GM18519 (cell line): Measurements from ENCODE around the gene HSD17B8.

Source experiments
- ATAC-seq: cut with Tn5 transposase; IDR thresholded peaks from one replicate; pipeline ENCODE4 v1.9.1; 2021; ENCODE audit warnings: mild to moderate bottlenecking, moderate library complexity; ENCODE audit not compliant: unreplicated experiment, low FRiP score

HSD17B8 gene

DNA sequence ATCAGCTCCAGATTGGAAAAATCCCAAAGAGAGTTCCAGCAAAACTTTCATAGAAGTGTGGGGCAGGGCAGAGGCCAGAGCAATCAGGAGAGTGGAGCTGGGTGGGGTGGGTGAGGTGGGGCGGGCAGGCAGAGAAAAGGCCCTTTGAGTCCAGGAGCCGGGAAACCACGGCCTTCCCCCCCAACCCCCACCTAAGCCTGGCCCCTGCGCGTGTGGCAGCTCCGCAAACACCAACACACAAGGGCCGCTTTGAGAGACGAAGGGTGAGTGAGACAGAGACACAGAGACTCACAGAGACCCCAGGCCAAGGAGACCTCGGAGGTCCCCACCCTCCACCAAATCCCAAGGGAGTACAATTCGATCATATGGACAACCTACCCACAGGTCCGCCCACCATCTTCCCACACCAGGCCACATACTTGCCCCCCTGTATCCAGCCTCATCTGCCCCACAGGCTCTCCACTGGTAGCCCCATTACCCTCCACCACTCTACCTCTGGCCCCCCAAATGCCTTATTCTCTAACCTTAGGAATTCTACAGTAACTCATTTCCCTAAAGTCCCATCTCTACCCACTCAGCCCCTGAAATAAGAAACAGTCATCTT lies 13.8 kb upstream of the HSD17B8 start:
- no peak for ATAC-seq

DNA sequence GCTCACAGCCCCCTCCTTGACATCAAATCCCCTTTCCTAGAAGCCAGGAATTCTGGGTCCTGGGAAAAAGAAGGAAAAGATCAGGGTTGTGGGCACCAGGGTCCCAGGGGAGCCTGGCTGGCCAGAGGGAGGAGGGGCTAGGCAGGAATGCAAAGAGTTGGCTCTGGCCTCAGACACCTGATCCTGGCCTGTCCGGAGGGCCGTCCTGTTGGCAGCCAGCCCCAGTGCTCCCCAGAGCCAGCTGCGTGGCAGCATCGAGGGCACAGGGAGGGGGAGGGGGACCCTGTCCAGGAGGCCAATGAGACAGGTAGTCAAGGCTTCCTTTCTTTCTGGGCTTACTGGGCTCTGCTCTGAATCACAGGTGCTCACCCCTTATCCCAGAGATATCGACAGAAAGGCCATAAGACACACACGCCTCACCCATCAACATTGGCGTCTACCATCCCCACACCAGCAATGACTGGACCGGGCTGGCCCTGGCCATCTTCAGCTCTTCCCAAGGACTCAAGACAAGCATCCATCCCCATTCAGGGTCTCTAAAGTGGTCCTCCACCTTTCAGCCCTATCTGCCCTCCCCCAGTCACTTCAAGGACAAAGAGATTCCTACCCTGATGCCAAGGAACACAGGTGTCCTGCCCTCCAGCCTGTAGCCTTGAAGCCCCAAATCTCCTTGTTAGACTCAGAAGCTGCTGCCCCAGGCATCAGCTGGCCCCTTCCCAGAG lies 12.9 kb upstream of the HSD17B8 start:
- ATAC-seq, result no peak

DNA sequence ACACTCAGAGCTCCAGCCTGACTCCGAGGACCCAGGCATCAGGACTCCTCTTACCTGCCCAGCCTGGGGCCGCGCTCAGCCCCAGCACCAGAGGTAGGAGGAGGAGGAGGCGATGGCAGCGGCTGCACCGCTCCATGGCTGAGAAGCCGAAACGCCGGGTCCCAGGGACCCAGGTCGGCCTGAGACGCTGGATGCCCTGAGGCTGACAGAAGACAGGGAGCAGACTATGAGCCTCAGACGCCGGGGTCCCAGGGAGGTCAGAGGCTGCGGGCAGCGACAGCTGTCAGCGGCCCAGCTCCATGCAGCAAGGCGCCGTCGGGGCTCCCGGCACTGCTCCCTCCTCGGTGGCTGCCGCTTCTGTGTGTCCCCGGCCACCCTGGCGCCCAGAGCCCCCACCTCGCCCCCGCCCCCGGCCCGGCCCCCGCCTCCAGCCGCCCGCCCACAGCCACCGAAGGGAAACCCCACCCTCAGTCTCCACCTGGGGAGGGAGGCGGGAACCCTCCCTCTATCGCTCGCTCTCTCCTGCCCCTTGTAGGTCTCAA lies 12.3 kb upstream of the HSD17B8 start, which contains the start of gene COL11A2:
TSS of gene COL11A2 (minus strand) at position 363 of the 542 bp plus-strand sequence. CDS start at position 136, 227 bp downstream.
- no peak for ATAC-seq

DNA sequence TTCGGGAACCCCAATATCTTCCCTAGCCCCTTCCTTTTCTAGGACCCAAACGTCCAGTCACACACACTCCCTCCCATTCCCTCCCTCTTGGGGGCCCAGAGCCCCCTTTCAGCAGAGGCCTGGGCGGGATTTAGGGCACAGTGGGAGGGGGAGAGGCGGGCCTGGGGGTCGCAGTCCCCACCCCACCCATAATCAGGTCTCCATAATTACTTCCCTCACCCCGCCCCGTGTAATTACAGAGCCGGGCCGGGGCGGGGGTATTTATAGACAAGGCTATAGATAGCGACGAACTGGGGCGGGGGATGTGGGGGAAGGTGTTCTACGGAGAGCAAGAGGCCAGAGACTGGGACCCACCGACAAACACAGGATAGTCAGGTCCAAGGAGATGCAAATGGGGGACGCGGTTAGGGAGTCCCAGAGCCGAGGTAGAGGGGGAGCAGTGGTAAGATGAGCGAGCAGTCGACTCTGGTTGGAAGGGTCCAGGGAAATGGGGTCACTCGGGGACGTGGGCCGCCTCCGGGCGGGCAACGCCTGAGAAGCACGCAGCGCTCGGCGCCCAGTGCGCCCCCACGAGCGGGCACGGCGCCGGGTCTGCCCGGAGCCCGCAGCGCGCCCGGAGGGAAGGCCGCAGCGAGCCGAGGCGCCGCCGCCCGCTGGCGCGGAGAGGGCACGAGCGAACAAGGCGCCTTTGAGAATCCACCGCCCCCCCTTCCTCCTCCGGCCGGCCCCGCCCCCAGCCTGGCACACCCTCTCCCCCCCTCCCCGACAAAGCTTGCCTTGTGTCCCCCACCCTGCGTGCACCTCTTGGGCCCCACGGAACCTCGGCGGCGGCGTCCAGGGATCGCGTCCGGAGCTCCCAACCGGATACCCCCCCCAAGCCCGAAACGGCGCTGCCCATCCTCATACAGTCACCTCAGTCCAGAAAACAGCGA lies 11.5 kb upstream of the HSD17B8 start:
- no peak for ATAC-seq

DNA sequence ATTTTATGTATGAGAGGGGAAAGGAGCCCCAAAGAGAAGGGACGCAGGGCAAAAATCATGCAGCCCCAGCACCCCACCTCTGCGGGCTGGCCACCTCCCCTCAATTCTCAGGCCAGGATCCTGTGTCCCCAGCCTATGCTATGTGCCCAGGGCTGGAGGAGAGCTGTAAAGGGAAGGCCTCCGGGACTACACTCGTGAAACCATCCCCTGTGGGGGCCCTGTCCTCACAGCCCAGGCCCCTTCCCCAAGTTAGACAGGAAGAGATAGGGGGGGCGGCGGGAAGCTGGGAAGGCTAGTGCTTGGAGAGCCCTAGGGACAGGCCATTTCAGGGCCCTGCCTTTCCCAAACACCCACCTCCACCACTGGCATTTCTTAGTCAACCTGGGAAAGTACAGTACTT lies 10.8 kb upstream of the HSD17B8 start:
- ATAC-seq, result no peak

DNA sequence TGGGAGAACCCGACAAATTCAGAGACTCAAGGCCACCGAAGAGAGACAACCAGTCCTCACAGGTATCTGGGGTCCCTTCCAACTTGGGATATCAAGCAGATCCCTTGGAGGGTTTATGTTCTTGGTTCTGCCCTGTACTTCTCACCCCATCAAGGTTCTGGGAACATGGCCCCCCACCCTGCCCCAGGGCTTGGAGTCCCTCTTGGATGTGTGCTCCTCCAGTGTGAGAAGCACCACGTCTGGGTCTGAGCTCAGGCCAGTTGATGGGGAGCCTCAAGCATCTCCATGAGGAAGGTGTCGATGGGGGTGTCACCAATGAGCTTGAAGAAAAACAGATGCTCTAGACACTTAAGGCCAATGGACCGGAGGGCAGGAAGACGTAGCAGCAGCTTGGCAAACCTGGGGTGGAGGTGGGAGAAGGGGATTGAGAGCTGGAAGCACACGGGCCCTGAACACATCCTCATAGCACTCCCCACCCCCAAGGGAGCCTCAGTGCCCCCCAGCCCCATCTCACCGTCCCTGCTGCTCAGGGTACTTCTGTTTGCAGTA lies 9.9 kb upstream of the HSD17B8 start:
- ATAC-seq, result no peak

DNA sequence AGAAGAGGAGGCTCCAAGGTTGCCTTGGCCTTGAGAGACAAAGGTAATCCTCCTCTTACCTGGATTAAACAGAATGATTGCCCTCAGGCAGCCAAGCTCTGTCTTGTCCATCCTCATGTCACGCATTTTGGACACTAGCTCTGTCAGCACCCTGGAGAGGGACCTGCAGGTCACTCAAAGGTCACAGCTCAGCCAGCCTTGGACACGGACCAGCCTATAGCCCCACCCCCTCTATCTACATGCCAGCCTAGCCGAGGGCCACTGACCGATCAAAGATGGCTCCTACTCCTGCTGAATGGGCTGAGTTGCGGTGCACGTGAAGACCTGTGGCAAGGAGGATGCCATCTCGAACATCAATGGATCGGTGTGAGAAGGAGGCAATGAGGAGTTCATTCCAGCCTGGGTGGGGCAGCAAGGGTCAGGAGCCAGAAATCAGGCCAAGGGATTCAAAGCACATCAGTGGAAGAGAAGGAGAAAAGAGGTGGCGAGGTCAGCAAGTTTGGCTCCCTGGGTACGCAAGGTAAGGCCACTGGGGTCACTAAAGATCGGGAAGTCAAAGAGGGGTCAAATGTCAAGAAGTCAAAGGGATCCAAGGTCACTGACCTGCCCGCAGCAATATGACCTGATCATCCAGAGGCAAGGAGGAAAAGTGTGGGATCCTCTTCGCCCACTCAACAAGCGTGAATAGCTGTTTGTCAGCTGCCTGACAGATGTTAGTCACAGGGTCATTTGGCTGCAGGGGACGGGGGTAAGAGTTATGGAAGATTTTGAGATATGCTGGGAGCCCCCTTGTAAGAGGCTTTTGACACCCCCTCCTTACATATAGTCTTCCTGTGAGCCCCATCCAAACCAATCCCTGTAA lies 8.9 kb upstream of the HSD17B8 start:
- ATAC-seq, result no peak

DNA sequence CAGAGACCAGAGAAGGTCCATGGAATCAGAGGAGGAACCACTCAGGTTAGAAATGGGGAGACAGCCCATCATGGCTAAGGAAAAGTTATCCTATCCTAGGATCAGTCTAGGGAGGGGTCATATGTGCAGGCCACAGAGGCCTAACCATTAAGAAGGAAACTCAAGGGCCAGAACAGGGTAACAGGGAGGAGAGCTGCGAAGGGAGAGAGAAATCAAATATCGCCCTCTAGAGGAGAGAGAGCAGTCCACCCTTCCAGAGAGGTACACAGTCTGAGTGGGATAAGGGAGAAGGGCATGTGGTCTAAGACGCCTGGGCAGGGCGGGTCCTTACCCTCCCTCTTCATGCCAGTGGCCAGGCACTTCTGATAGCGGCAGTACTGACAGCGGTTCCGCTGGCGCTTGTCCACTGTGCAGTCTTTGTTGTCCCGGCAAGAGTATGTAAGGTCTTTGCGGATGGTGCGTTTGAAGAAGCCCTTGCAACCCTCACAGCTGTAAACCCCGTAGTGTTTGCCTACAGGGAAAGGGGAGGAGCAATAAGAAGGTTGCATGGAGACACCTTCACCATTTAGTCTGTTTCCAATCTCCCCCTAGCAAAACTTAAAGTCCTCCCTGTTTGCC lies 6.9 kb upstream of the HSD17B8 start:
- no peak for ATAC-seq

DNA sequence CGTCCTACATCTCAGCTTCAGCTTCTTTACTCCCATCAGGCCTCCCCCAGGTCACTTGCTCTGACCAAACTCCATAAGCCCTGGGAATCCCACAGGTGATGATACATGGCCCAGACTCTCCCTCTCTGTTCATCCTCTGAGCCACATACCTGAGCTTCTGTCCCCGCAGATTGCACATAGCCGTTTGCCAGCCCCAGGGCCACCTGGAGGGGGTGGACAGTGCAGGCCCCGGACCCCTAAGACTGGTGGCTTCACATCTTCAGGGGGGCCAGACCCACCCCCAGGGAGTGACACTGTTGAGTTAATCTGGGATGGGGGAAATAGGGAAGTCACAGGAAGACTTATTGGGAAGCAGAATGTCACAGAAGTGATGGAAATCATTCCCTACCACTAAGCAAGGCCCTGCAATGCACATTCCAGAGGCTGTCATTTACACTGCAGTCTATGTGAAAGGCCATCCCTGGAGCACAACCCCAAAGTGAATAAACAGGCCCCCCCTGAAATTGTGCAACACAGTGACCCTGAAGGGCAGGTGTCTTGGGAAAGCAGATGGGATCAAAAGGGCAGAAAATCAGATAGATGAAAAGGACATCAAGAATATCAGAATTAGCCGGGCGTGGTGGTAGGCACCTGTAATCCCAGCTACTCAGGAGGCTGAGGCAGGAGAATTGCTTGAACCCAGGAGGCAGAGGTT lies 6.1 kb upstream of the HSD17B8 start:
- ATAC-seq, result no peak

DNA sequence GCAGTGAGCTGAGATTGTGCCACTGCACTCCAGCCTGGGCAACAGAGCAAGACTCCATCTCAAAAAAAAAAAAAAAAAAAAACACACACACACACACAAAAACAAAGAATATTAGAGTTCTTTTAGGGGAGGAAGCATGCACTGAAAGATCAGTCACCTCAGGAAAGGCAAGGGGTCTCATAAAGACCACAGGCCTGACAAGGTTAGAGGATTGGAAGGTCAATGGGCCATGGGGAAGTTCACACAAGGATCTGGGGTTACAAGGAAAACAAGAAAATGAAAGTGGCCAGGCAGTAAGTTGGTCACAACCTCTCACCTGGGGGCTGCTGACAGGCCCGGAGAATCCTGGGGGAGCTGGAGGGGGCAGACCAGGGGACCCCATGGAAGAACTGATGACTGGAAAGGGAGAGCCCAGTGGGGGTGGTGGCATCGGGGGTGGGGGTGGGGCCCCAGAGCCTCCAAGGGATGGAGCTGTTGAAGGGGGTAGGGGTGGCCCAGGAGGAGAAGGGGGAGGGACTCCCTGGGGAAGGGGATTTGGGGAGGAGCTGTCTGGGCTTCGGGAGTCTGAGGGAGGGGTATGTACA lies 5.5 kb upstream of the HSD17B8 start:
- no peak for ATAC-seq

DNA sequence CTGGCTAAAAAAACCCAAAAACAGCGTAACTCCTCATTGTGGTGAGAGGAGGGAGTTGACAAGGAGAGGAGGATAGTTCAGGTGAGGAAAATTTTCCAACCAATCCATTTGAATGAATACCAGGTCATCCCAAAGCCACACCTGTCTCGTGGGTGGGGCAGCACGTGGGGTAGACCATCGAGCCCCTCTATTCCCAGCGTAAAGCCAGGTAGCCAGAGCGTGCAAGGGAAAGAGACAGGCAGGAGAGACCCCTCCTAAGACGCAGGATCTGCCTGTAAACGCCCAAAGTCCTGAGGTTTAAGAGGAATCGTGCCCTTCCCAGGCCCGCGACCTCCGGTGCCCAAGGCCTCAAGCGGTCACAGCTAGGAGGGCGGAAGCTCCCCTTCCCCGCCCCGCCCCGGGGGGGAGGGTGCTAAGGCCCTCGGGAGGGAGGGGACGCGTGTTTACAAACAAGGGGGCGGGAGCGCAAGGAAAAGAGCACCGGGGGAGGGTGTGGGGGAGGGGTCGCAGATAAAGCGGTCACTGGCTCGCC lies 4.7 kb upstream of the HSD17B8 start:
- no peak for ATAC-seq

DNA sequence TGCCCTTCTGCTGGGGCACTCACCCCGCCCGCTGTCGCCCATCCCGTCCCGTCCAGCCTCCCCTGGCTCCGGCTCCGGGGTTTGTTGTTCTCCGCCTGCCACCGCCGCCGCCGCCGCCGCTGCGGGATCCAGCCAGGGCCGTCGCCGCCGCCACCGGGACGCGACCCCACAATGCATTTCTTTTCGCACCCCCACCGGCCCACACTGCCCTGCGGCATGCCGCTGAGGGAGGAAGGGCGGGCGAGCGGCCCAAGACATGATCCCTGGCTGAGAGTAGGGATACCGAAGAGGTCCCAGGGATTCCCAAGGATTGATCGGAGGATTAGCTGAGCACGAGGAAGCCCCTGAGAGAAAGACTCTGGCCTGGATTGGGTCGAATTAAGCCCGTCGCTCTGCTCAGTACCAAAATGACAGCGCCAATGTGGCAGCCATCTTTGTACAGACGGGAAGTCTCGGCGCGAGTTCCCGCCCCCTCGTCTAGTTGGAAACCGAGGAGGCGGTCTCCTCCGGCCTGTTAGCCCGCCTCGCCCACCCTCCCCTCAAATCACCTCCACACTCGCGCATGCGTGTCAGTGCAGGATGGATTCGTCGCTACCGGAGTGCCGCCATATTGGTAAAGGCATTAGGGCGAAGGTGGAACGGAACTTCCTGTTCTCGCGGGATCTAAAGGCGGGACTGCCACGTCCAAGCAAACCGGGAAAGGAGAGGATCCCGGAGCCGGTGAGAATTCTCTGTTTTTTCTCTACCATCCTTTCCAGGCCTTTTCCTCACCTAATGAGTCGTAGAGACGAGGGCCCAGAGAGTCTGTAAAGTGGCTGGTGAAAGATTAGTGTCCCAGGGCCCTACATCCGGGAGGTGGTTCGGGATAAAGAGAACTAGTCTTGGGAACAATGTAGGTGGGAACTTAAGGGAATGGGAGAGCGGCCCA lies 4.0 kb upstream of the HSD17B8 start, which contains the start of the genes RXRB and SLC39A7:
TSS of gene RXRB (minus strand) at position 447 of the 928 bp plus-strand sequence. CDS start at position 258, 189 bp downstream.
TSS of gene SLC39A7 (plus strand) at position 649 of the 928 bp plus-strand sequence. CDS start 379 bp downstream, outside the sequence.
- ATAC-seq, result no peak

DNA sequence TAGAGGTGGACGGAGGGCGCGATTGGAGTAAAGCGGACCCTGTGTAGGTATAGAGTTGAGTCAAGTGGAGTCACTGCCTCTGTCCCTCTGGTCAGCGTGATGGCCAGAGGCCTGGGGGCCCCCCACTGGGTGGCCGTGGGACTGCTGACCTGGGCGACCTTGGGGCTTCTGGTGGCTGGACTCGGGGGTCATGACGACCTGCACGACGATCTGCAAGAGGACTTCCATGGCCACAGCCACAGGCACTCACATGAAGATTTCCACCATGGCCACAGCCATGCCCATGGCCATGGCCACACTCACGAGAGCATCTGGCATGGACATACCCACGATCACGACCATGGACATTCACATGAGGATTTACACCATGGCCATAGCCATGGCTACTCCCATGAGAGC lies 3.3 kb upstream of the HSD17B8 start:
- no peak for ATAC-seq

DNA sequence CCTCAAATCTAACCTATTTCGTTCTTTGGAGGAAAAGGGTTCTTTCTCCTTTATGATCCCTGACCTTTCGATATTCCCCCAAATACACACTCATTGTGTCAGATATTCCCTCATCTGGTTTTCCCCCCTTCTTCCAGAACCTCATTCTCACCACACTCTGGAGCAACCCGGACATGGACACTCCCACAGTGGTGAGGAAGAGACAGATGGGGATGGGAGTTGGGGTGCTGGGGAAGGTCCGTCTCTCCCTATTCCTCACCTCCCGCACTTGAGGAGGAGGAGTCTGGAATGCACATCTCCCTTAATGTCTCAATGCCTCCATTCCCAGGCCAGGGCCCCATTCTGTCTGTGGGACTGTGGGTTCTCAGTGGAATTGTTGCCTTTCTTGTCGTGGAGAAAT lies 2.5 kb upstream of the HSD17B8 start:
- no peak for ATAC-seq

DNA sequence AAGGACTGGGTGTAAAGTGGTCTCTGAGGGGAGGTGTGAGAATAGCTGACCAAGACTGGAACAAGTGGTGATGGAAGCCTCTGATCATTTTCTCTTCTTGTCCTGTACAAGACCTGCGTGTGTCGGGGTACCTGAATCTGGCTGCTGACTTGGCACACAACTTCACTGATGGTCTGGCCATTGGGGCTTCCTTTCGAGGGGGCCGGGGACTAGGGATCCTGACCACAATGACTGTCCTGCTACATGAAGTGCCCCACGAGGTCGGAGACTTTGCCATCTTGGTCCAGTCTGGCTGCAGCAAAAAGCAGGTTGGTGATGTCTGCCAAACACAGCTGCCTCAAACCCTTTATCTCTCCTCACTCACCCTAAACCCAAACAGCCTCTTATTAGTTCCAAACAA lies 1.7 kb upstream of the HSD17B8 start:
- no peak for ATAC-seq

DNA sequence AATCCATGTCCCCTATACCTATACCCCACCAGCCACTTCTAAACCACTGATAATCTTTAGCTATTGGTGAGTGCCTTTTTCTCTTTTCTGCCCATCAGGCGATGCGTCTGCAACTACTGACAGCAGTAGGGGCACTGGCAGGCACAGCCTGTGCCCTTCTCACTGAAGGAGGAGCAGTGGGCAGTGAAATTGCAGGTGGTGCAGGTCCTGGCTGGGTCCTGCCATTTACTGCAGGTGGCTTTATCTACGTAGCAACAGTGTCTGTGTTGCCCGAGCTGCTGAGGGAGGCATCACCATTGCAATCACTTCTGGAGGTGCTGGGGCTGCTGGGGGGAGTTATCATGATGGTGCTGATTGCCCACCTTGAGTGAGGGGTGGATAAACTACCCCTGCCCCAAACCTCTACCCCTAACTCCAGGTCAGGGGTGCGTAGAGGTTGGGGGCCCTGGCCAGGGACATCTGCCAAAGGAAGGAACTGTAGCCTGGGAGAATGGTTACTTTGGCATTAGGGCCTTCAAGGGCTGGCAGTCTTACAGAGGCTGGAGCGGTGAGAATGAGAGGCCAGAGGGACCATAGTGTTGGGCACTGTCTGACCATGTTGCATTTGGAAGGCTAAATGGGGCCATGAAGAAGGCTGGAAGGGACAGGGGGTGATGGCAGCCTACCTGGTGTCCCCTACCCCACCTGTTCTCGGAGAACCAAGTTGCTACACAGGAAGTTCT lies 851 bp upstream of the HSD17B8 start:
- no peak for ATAC-seq
